Fibroblast of mammary gland (primary cell): ENCODE results near the gene UQCR11.

Experiments used
- DNase-seq: peaks from one replicate; pipeline ENCODE4 v3.0.0-alpha.2; 2010; ENCODE audit warnings: low read depth
- H3K4me3 ChIP-seq: 2 replicates; pipeline ENCODE4 v1.5.1; 2011; ENCODE audit warnings: low read depth, mild to moderate bottlenecking, low read length, moderate library complexity; ENCODE audit not compliant: control insufficient read depth
- CTCF ChIP-seq: conservative IDR thresholded peaks from 2 replicates; pipeline ENCODE4 v1.5.1; 2011; ENCODE audit warnings: low read depth, low read length, inconsistent platforms; ENCODE audit not compliant: control insufficient read depth, insufficient read depth

The UQCR11 gene

DNA sequence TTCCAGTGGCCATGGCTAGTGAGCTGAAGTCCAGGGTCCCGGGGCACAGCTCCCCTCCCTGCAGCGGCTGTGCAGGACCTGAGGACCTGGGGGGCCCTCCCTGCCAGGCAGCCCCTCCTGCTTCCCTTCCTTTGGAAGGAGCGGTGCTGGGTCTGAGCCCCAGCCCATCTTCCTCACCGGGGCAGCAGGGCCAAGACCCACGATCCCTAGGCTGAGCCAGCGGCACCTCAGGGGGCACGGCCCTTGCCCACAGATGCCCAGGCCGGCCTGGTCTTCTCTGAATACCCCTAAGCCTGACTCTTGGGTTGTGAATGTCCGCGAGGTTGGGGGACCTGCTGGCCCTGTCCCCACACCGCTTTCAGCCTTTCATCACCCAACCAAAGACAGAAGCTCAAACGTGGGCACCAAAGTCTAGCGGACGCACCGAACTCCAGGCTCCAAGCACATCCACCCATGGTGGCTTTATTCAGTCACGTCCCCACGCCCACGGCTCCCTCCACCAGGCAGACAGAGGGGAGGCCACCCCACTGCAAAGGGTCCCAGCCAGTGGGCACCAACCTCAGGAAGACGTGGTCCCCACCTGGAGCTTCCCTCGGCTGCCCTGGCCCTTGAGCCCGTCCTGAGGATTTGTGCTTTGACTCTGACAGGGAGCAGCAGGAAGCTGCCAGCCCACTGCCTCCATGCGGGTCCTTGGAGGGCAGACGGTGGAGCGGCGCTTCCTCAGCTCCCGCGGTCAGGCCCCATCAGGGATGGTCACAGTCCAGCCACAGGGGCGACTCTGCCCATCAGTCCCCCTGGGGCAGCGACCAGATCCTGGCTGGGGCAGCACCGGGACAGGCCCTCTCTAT is 28.8 kb downstream of the UQCR11 start:
- H3K4me3 ChIP-seq, result no peak overlapping the region
- no peak for DNase-seq
- no peak for TF ChIP-seq CTCF

DNA sequence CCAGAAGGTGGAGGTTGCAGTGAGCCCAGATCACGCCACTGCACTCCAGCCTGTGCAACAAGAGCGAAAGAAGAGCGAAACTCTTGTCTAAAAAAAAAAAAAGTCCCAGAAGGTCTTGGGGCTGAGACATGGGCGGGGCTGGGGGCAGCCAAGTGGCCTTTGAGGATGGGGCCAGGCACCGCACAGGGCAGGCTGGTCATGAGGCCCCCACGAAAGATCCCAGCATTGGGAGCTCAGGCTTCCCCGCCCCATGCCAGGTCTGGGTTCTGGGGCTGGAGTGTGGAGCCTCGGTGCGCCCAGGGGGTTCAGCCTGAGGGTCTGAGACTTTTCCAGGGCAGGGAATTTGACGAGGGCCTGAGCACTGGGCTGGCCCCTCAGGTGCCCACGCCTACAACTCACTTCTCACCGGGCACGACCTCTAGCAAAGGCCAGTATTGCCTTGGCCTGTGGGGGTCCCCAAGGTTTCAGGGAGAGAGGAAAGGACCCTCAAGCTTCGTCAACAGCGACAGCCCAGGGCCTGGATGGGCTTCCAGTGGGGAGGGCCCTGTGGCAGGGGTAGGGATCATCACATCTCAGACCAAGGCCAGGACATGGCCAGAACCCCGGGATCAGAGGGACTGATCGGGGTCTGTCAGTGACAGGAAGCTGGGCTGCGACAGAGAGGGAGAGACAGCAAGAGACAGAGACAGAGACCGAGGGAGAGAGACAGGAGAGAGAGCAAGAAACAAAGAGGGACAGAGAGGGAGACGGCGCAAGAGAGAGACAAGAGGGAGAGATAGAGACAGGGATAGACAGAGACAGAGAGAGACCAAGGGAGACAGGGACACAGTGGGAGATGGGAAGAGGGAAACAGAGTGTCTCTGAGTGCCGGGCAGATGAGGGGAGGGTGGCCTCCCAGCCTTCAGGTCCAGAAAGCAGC is 29.7 kb downstream of the UQCR11 start:
- no peak for DNase-seq
- H3K4me3 ChIP-seq, result no peak overlapping the region
- TF ChIP-seq CTCF, result no peak

- no peak for DNase-seq
- no peak overlapping the region for H3K4me3 ChIP-seq
- no peak for TF ChIP-seq CTCF
These were observed 30.7 kb downstream of the UQCR11 start for GRCh38 chr19:1574354-1575136.

DNA sequence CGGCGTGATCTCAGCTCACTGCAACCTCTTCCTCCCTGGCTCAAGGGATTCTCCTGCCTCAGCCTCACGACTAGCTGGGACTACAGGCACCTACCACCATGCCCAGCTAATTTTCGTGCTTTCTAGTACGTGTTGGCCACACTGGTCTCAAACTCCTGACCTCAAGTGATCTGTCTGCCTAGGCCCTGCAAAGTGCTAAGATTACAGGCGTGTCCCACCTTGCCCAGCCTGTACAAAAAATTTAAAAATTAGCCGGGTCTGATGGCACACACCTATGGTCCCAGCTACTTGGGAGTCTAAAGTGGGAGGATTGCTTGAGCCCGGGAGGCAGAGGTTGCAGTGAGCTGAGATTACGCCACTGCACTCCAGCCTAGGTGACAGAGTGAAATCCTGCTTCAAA is 32.5 kb downstream of the UQCR11 start:
- TF ChIP-seq CTCF, result no peak
- no peak for DNase-seq
- no peak overlapping the region for H3K4me3 ChIP-seq

GRCh38 chr19:1571358-1571757 is 33.9 kb downstream of the UQCR11 start:
- no peak for DNase-seq
- no peak for TF ChIP-seq CTCF
- no peak overlapping the region for H3K4me3 ChIP-seq

- no peak for TF ChIP-seq CTCF
These were observed 34.4 kb downstream of the UQCR11 start for GRCh38 chr19:1570836-1571235.

More at GRCh38 chr19:1570836-1571235, 34.4 kb downstream of the UQCR11 start:
- no peak overlapping the region for H3K4me3 ChIP-seq
- no peak for DNase-seq
